ENCODE measurements around the gene SPTBN1. TPM values are rescaled to one million over a fixed set of nuclear protein-coding genes. Genes with fewer than 3 reads are reported as not detected.

The SPTBN1 gene
- total and polyA plus RNA-seq, 9 of the 15 experiments (the other 6 are each of a cell fraction or from before 2014, with no cell fraction given), result 8.9 to 66.8 (median 31.4) TPM

DNA sequence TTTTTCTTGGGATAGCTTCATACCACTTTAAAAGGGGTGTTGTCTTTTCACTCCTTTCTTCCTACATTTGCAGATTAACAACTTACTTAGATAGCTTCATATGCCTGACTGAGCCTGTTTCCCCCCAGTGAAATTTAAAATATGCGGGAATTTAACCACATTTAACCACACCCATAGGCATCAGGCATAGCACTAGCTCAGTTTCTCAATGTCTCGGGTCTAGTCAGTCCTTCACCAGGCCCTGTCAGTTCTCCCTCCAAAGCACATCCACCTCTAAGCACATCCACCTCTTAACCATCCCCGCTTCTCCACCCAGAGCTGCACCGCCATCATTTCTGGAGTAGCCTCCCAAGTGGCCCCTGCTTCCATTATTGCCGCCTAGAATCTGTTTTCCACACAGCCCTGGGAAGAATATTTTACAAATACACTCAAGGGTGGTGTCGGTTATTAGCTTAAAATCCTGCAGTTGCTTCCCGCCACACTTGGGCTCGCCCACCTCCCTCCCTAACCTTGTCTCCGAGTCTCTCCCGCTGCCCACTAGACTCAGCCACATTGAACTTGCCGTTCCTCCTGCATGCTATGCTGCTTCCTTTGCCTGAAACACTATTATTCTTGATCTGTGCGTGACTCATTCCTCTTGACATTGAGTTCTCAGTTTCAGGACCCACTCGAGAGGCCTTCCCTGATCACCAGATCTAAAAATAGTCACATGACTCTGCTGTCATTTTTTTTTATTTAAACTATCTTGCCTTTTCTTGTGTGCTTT lies 68.3 kb downstream of the SPTBN1 start:
- FAIRE-seq, result no peak
- no peak overlapping the region for H3K4me3 ChIP-seq
- H4K20me1 ChIP-seq (replicated peaks; ENCODE audit: control insufficient read depth, insufficient read depth, low read length), result no peaks in the 10 kb centered on the region
- no peaks in the 10 kb centered on the region for H3K36me3 ChIP-seq (ENCODE audit: control insufficient read depth, insufficient read depth, low read length)
- 58% methylated on average over 13 of the region's 13 CpGs for WGBS (ENCODE audit: insufficient coverage, low coverage, missing lambda C conversion rate)
- BruUV-seq (replicated peaks), result no TSS peak
- ATAC-seq, result no peak
- no peaks in the 10 kb centered on the region for H3K9me1 ChIP-seq (ENCODE audit: control insufficient read depth, insufficient read depth, low read length)
- intact Hi-C loops (cut with micrococcal nuclease) (loop anchor here (5.0 kb wide), 3 partner anchors 78 to 653 kb away; no protein-coding TSS in a partner anchor), in situ Hi-C loops (cut with MboI) (loop anchor here (5.0 to 10.0 kb wide), 3 partner anchors 120 to 320 kb away; no protein-coding TSS in a partner anchor)
- POLR2A ChIA-PET, result interaction anchor here (0.7 to 1.6 kb wide), 3 partner anchors 12 to 37 kb away, joined by 3 to 4 read pairs (median 3); no protein-coding TSS in a partner anchor
- no peaks in the 10 kb centered on the region for H3K79me2 ChIP-seq (ENCODE audit: control insufficient read depth, insufficient read depth, low read length)
- H2AFZ ChIP-seq (ENCODE audit: low read depth, low read length), result no peak overlapping the region
- 0 out of 5 replicates have a peak, but pooled peaks cover 0 to 6% of the 10 kb centered on the region in 2 experiments for H3K4me1 ChIP-seq (replicated peaks in 1 of 2; ENCODE audit: control insufficient read depth in 2 of 2, insufficient read depth in 2 of 2, low read length in 2 of 2)
- H3K27ac ChIP-seq (ENCODE audit: extremely low read depth, low read depth, low read length), result no peak overlapping the region
- no peak overlapping the region for H3K4me2 ChIP-seq (ENCODE audit: insufficient read depth, low read length)
- CTCF ChIA-PET (ENCODE audit: low intra/inter-chr PET ratio), result no interaction called here
- H3K27me3 ChIP-seq (ENCODE audit: control insufficient read depth in 2 of 2, insufficient read depth in 2 of 2, low read length in 2 of 2), result peaks cover 12 to 21% of the 10 kb centered on the region in 2 experiments; a peak in 3 of 5 replicates
- H3K9ac ChIP-seq (ENCODE audit: insufficient read depth in 1 of 2, low read depth in 2 of 2, low read length in 2 of 2), result no peak overlapping the region
- H3K9me3 ChIP-seq (replicated peaks; ENCODE audit: control insufficient read depth, insufficient read depth, low read depth, low read length), result no peaks in the 10 kb centered on the region
- peak in 1 of 4 experiments; percentile 16 for DNase-seq (ENCODE audit: extremely low read depth in 1 of 4, low spot score in 3 of 4)
- TF ChIP-seq, protein P1, sequence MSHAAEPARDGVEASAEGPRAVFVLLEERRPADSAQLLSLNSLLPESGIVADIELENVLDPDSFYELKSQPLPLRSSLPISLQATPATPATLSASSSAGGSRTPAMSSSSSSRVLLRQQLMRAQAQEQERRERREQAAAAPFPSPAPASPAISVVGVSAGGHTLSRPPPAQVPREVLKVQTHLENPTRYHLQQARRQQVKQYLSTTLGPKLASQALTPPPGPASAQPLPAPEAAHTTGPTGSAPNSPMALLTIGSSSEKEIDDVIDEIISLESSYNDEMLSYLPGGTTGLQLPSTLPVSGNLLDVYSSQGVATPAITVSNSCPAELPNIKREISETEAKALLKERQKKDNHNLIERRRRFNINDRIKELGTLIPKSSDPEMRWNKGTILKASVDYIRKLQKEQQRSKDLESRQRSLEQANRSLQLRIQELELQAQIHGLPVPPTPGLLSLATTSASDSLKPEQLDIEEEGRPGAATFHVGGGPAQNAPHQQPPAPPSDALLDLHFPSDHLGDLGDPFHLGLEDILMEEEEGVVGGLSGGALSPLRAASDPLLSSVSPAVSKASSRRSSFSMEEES (CRISPR knock-in tag; IDR thresholded peaks at IDR 0.05), result peak; percentile 89
- TF ChIP-seq ZFPM2 (CRISPR knock-in tag; IDR thresholded peaks at IDR 0.05) (no peak), FOSL1 (tag; conservative IDR thresholded peaks at IDR 0.05) (peak; percentile 64), DDX20 (tag; IDR thresholded peaks at IDR 0.05; ENCODE audit: low read depth) (no peak), TOE1 (IDR thresholded peaks at IDR 0.05; ENCODE audit: borderline replicate concordance) (peak; percentile 83; the same call in 1 of the 2 replicates), TOE1 (CRISPR knock-in tag; IDR thresholded peaks at IDR 0.05; ENCODE audit: borderline replicate concordance, low read depth) (no peak), JUND (IDR thresholded peaks at IDR 0.05; ENCODE audit: borderline replicate concordance, low read depth, low read length) (peak; percentile 56; the same call in 1 of the 2 replicates), JUND (tag; IDR thresholded peaks at IDR 0.05; ENCODE audit: borderline replicate concordance, low read depth, low read length) (no peak; the same call in 2 of the 3 replicates)
- TF ChIP-seq, protein P2, sequence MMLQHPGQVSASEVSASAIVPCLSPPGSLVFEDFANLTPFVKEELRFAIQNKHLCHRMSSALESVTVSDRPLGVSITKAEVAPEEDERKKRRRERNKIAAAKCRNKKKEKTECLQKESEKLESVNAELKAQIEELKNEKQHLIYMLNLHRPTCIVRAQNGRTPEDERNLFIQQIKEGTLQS (IDR thresholded peaks at IDR 0.05), result peak; percentile 58
- TF ChIP-seq, protein P2 (CRISPR knock-in tag; conservative IDR thresholded peaks at IDR 0.05), result no peak

Measured in K562 (cell line).